DOHH2 (cell line): ENCODE data around the gene CAMTA1.

Experiments
- CTCF ChIP-seq: fragments of 200-600 bp; sonication (generic); IDR thresholded peaks from one replicate; pipeline ENCODE4 v1.5.1; 2014; ENCODE audit warnings: antibody characterized with exemption, mild to moderate bottlenecking, low read depth, low read length; ENCODE audit not compliant: poor library complexity, severe bottlenecking
- EZH2phosphoT487 ChIP-seq: fragments of 200-600 bp; sonication (generic); IDR thresholded peaks from 2 replicates; pipeline ENCODE4 v1.6.1; 2017; ENCODE audit warnings: borderline replicate concordance, mild to moderate bottlenecking, antibody characterized with exemption, low read length, moderate library complexity, mixed read lengths

- TF ChIP-seq CTCF = no peak
- TF ChIP-seq EZH2phosphoT487 = no peak
Observed at GRCh38 chr1:7219031-7219430, 433.8 kb downstream of the CAMTA1 start.
